Measurements from ENCODE around the gene AOPEP. TPM values are rescaled to one million over a fixed set of nuclear protein-coding genes. Genes with fewer than 3 reads are reported as not detected.
A peak's percentile ranks its signal among the peaks of the same experiment; 100 is the strongest.

Gene AOPEP
- total RNA-seq, 1 experiment from 2014 or later, result 89.5 TPM

GRCh38 chr9:95063300-95063699 is 336.8 kb downstream of the AOPEP start:
- Mint-ChIP-seq H3K9me3 (ENCODE audit: low read depth, unreplicated experiment) (no peaks in the 10 kb centered on the region), H3K27ac (ENCODE audit: unreplicated experiment) (peak overlapping the region; percentile 93), H3K4me3 (ENCODE audit: low read depth, unreplicated experiment) (peak overlapping the region; percentile 53), H3K4me1 (ENCODE audit: low read depth, unreplicated experiment) (peaks cover 44% of the 10 kb centered on the region), H3K36me3 (ENCODE audit: insufficient read depth, unreplicated experiment) (peaks cover 69% of the 10 kb centered on the region), H3K27me3 (ENCODE audit: unreplicated experiment) (no peaks in the 10 kb centered on the region)
- intact Hi-C loops (cut with micrococcal nuclease; ENCODE audit: unreplicated experiment), result no loop called here
- DNase-seq, result no peak
- BruUV-seq (replicated peaks), result no TSS peak
- CTCF ChIA-PET, result no interaction called here
- no peak for TF ChIP-seq CTCF (IDR thresholded peaks at IDR 0.05; ENCODE audit: unreplicated experiment)

DNA sequence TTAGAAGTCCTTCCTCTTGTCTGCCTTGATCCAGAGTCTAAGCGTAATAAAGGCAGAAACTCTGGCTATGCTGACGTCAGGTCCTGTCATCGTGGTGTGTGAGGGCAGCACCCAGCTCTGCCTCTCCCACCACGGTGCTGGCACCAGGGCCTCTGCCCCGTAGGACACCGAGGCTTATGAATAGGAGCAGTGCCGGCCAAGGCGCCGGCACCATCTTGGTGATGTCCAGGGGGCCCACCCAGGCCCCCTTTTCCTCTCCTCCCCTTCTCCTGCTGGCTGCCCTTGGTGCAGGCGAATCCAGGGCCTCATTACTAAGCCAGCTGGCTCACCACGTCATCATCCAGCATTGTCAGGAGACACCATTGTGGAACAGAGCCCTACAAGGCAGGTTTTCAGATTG is 338.7 kb downstream of the AOPEP start:
- no peak for TF ChIP-seq CTCF (IDR thresholded peaks at IDR 0.05; ENCODE audit: unreplicated experiment)
- H3K4me1 Mint-ChIP-seq (ENCODE audit: low read depth, unreplicated experiment), result peaks cover 25% of the 10 kb centered on the region
- peak overlapping the region; percentile 82 for H3K27ac Mint-ChIP-seq (ENCODE audit: unreplicated experiment)
- BruUV-seq (replicated peaks), result no TSS peak
- H3K36me3 Mint-ChIP-seq (ENCODE audit: insufficient read depth, unreplicated experiment), result peaks cover 67% of the 10 kb centered on the region
- no peaks in the 10 kb centered on the region for H3K27me3 Mint-ChIP-seq (ENCODE audit: unreplicated experiment)
- H3K9me3 Mint-ChIP-seq (ENCODE audit: low read depth, unreplicated experiment), result no peaks in the 10 kb centered on the region
- intact Hi-C loops (cut with micrococcal nuclease; ENCODE audit: unreplicated experiment), result no loop called here
- peak overlapping the region; percentile 53 for H3K4me3 Mint-ChIP-seq (ENCODE audit: low read depth, unreplicated experiment)
- no peak for DNase-seq
- CTCF ChIA-PET, result interaction anchor here (0.8 to 1.5 kb wide), 2 partner anchors 13 to 20 kb away, joined by 3 read pairs; no protein-coding TSS in a partner anchor

DNA sequence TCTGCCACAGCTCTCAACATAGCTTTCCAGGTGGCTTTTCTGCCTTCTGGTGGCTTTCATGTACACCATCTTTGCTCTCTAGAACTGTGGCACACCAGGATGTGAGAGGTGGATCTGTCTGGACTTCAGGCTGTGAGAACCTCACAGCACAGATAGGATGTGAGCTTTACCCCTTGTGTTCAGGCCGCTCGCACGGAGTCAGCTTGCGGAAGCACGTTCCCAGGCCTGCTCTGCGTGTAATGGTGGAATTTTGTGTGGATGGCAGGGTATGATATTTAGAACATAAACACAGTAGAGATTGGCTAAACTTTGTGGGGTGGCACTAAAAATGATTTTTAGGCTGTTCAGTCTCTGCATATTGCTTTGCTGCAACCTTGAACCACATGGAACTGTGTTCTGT is 340.6 kb downstream of the AOPEP start:
- intact Hi-C loops (cut with micrococcal nuclease; ENCODE audit: unreplicated experiment), result no loop called here
- no peak for TF ChIP-seq CTCF (IDR thresholded peaks at IDR 0.05; ENCODE audit: unreplicated experiment)
- H3K4me1 Mint-ChIP-seq (ENCODE audit: low read depth, unreplicated experiment), result peaks cover 24% of the 10 kb centered on the region
- no peaks in the 10 kb centered on the region for H3K9me3 Mint-ChIP-seq (ENCODE audit: low read depth, unreplicated experiment)
- no peaks in the 10 kb centered on the region for H3K27me3 Mint-ChIP-seq (ENCODE audit: unreplicated experiment)
- no peak overlapping the region for H3K4me3 Mint-ChIP-seq (ENCODE audit: low read depth, unreplicated experiment)
- H3K36me3 Mint-ChIP-seq (ENCODE audit: insufficient read depth, unreplicated experiment), result peaks cover 67% of the 10 kb centered on the region
- CTCF ChIA-PET, result interaction anchor here (0.5 kb wide), 1 partner anchor 60 kb away, joined by 4 read pairs; no protein-coding TSS in a partner anchor
- no TSS peak for BruUV-seq (replicated peaks)
- no peak for DNase-seq
- H3K27ac Mint-ChIP-seq (ENCODE audit: unreplicated experiment), result no peak overlapping the region

- Mint-ChIP-seq H3K4me1 (ENCODE audit: low read depth, unreplicated experiment) (peaks cover 18% of the 10 kb centered on the region), H3K27me3 (ENCODE audit: unreplicated experiment) (no peaks in the 10 kb centered on the region), H3K27ac (ENCODE audit: unreplicated experiment) (no peak overlapping the region), H3K4me3 (ENCODE audit: low read depth, unreplicated experiment) (no peak overlapping the region), H3K9me3 (ENCODE audit: low read depth, unreplicated experiment) (no peaks in the 10 kb centered on the region), H3K36me3 (ENCODE audit: insufficient read depth, unreplicated experiment) (peaks cover 60% of the 10 kb centered on the region)
- intact Hi-C loops (cut with micrococcal nuclease; ENCODE audit: unreplicated experiment), result no loop called here
- BruUV-seq (replicated peaks), result no TSS peak
- CTCF ChIA-PET, result no interaction called here
- no peak for TF ChIP-seq CTCF (IDR thresholded peaks at IDR 0.05; ENCODE audit: unreplicated experiment)
- no peak for DNase-seq
Observed at GRCh38 chr9:95067897-95068296, 341.4 kb downstream of the AOPEP start.
